OCI-LY7 (cell line): ENCODE measurements around the gene C17orf50. TPM values are rescaled to one million over a fixed set of nuclear protein-coding genes. Genes with fewer than 3 reads are reported as not detected.

Experiments used
- BruUV-seq: library from RNA; stranded (reverse); fragments of 400-500 nt; replicated peaks from 2 replicates; lab custom pipeline; 2021; lab: Mats Ljungman, UMichigan
- CTCF ChIA-PET: fragments of 300-600 bp; sonication (Branson Sonifier 250); formaldehyde crosslinking; loops from one replicate; lab custom pipeline; 2022; ENCODE audit warnings: antibody characterized with exemption; ENCODE audit not compliant: unreplicated experiment; lab: Charles Lee
- POLR2A ChIA-PET: fragments of 300-600 bp; sonication (Branson Sonifier 250); formaldehyde crosslinking; loops from one replicate; lab custom pipeline; 2022; ENCODE audit warnings: antibody characterized with exemption; lab: Charles Lee
- DNase-seq: peaks from one replicate; pipeline ENCODE4 v3.0.0-alpha.2; 2015; ENCODE audit warnings: low spot score
- H2AFZ ChIP-seq: fragments of 200-600 bp; sonication (generic), shearing (Covaris generic); 2 replicates; pipeline ENCODE4 v1.6.1; 2014; ENCODE audit warnings: mild to moderate bottlenecking, antibody characterized with exemption, low read length, moderate library complexity
- H3K27ac ChIP-seq: fragments of 200-600 bp; sonication (generic); 2 replicates; pipeline ENCODE4 v1.5.1; 2014; ENCODE audit warnings: mixed run types, low read depth, mild to moderate bottlenecking, moderate library complexity, low read length, inconsistent platforms; ENCODE audit not compliant: poor library complexity, severe bottlenecking
- H3K36me3 ChIP-seq: fragments of 200-600 bp; sonication (generic); 2 replicates; pipeline ENCODE4 v1.6.1; 2014; ENCODE audit warnings: mild to moderate bottlenecking, antibody characterized with exemption, low read length, moderate library complexity, mixed read lengths; ENCODE audit not compliant: insufficient read depth
- H3K4me1 ChIP-seq: fragments of 200-600 bp; sonication (generic); 2 replicates; pipeline ENCODE4 v1.5.1; 2014; ENCODE audit warnings: mild to moderate bottlenecking, low read length; ENCODE audit not compliant: insufficient read depth, poor library complexity, severe bottlenecking
- H3K4me2 ChIP-seq: fragments of 200-600 bp; sonication (generic); 2 replicates; pipeline ENCODE4 v1.6.1; 2014; ENCODE audit warnings: mild to moderate bottlenecking, low read length
- H3K4me3 ChIP-seq: fragments of 200-600 bp; sonication (generic); 2 replicates; pipeline ENCODE4 v1.5.1; 2014; ENCODE audit warnings: mild to moderate bottlenecking, low read depth, low read length; ENCODE audit not compliant: poor library complexity, severe bottlenecking
- H3K79me2 ChIP-seq: fragments of 200-600 bp; sonication (generic); 2 replicates; pipeline ENCODE4 v1.6.1; 2016; ENCODE audit warnings: low read depth, mild to moderate bottlenecking, low read length, moderate library complexity, mixed read lengths; ENCODE audit not compliant: insufficient read depth
- H3K9me2 ChIP-seq: fragments of 200-600 bp; sonication (generic); 2 replicates; pipeline ENCODE4 v1.6.1; 2016; ENCODE audit warnings: mild to moderate bottlenecking, low read length, mixed read lengths; ENCODE audit not compliant: insufficient read depth
- H3K9me3 ChIP-seq: fragments of 200-600 bp; sonication (generic); 2 replicates; pipeline ENCODE4 v1.6.1; 2014; ENCODE audit warnings: mild to moderate bottlenecking, mixed run types, low read length, mixed read lengths
- H4K20me1 ChIP-seq: fragments of 200-600 bp; sonication (generic); 2 replicates; pipeline ENCODE4 v1.6.1; 2014; ENCODE audit warnings: mild to moderate bottlenecking, antibody characterized with exemption, low read length, moderate library complexity, mixed read lengths; ENCODE audit not compliant: insufficient read depth
- EZH2phosphoT487 ChIP-seq: fragments of 200-600 bp; sonication (generic); IDR thresholded peaks from 2 replicates; pipeline ENCODE4 v1.6.1; 2018; ENCODE audit warnings: low read depth, borderline replicate concordance, mild to moderate bottlenecking, mixed run types, antibody characterized with exemption, low read length, moderate library complexity, mixed read lengths
- intact Hi-C: fragments of 100-400 bp; cut with micrococcal nuclease; formaldehyde crosslinking; loops from one replicate; pipeline ENCODE4 v1.10.0; 2022; ENCODE audit not compliant: unreplicated experiment
- total RNA-seq, 2 experiments: library from RNA; depleted of rRNA in 1 of 2; stranded (reverse); fragments of >200 nt in 1 of 2; shearing (Covaris generic) in 1 of 2; gene quantifications; 2 replicates each; pipeline ENCODE4 v1.2.3, GENCODE V29; 2014 to 2022
- TF ChIP-seq, protein P1 (sequence below): fragments of 200-600 bp; sonication (generic); conservative IDR thresholded peaks from 2 replicates; pipeline ENCODE4 v1.5.1; 2014; ENCODE audit warnings: mild to moderate bottlenecking, antibody characterized with exemption, low read length, moderate library complexity, mixed read lengths

C17orf50 gene
- total RNA-seq, 2 experiments from 2014 or later, result not detected

DNA sequence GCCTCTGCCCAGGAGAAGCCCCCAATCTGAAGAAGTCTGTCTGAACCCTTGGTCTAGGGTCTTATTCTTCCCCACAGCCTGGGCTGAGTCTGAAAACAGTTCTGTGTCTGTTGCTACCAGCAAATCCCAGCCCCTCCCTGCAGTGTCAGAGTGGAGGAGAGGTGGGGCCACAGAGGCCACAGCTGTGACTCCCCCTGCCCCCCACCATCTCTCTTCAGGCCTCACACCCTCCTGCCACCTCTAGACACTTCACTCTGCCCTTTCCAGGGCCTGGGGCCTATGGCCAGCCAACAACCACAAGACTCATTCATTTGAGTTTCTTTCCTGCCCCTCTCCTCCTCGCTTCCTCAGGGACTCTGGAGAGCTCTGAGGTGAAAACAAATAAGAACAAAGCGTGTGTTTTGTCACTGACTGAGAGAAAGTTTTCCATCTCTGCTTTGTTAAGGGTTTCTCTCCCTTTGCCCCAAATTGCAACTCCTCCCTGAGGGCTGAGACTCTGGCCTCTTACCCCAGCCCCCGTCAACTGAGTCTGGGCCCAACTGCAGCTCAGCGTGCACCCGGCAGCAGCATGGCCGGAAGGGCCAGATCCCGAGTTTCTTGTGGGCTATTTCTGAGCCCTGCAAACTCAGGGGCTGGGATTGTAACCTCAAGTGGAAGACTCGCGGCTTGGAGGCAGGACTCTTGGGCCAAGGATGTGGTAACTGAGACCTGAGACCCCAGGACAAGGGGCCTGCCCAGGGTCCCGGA is 13.2 kb downstream of the C17orf50 start:
- Histone ChIP-seq H3K79me2 (no peaks in the 10 kb centered on the region), H3K9me3 (no peaks in the 10 kb centered on the region), H2AFZ (no peak overlapping the region), H3K27ac (no peak overlapping the region), H3K4me1 (no peaks in the 10 kb centered on the region), H3K9me2 (no peaks in the 10 kb centered on the region), H3K4me3 (no peak overlapping the region), H4K20me1 (no peaks in the 10 kb centered on the region), H3K4me2 (no peak overlapping the region), H3K36me3 (no peaks in the 10 kb centered on the region)
- ChIA-PET CTCF (no interaction called here), POLR2A (no interaction called here)
- intact Hi-C loops, result no loop called here
- DNase-seq, result no peak
- TF ChIP-seq, protein P1, sequence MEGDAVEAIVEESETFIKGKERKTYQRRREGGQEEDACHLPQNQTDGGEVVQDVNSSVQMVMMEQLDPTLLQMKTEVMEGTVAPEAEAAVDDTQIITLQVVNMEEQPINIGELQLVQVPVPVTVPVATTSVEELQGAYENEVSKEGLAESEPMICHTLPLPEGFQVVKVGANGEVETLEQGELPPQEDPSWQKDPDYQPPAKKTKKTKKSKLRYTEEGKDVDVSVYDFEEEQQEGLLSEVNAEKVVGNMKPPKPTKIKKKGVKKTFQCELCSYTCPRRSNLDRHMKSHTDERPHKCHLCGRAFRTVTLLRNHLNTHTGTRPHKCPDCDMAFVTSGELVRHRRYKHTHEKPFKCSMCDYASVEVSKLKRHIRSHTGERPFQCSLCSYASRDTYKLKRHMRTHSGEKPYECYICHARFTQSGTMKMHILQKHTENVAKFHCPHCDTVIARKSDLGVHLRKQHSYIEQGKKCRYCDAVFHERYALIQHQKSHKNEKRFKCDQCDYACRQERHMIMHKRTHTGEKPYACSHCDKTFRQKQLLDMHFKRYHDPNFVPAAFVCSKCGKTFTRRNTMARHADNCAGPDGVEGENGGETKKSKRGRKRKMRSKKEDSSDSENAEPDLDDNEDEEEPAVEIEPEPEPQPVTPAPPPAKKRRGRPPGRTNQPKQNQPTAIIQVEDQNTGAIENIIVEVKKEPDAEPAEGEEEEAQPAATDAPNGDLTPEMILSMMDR, result no peak
- no peak for TF ChIP-seq EZH2phosphoT487
- no TSS peak for BruUV-seq

DNA sequence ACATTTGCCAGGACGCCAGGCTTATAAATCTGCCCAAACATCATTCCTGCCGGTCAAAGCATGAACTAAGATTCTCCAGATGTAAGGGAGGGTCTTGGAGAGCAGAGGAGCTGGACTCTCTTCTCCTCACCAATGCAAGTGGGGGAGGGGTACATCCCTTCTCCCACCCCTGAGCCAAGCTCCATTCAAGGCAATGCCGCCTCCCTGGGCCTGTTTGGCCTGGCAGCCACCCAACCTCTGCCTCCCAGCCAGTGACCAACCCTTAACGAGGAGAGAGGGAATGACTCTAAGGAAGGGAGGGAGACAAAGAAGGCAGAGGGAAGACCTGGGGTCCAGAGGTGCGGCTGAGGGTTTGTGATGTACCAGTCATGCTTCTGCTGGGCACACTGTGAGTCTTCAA is 13.8 kb downstream of the C17orf50 start:
- intact Hi-C loops, result no loop called here

DNA sequence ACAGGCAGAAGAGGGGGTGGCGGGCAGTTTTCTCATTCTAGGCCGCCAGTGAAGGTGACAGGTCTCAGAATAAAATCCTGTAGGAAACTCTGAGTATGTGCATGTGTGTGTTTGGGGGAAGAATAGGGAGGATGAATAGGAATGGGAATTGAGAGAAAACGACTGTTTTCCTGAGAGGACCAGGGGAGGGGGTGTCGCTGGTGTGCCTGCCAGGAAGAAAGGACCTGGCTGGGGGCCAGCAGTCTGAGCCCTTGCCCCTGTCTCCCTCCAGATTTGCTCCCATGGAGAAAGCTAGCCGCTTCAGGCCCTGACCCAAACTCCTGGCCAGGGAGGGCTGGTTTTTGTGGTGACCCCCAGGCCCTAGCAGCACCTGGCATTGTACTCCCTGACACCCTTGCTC is 14.4 kb downstream of the C17orf50 start:
- Histone ChIP-seq H3K36me3 (no peaks in the 10 kb centered on the region), H3K27ac (no peak overlapping the region), H3K4me1 (no peaks in the 10 kb centered on the region), H2AFZ (no peak overlapping the region), H3K4me2 (no peak overlapping the region), H4K20me1 (no peaks in the 10 kb centered on the region), H3K4me3 (no peak overlapping the region), H3K9me2 (no peaks in the 10 kb centered on the region), H3K9me3 (no peaks in the 10 kb centered on the region), H3K79me2 (no peaks in the 10 kb centered on the region)
- intact Hi-C loops, result no loop called here
- no peak for TF ChIP-seq EZH2phosphoT487
- TF ChIP-seq, protein P1, result no peak
- ChIA-PET POLR2A (no interaction called here), CTCF (no interaction called here)
- no TSS peak for BruUV-seq
- DNase-seq, result no peak

More for the DNA sequence above, 13.8 kb downstream of the C17orf50 start:
- Histone ChIP-seq H3K4me1 (no peaks in the 10 kb centered on the region), H4K20me1 (no peaks in the 10 kb centered on the region), H3K4me2 (no peak overlapping the region), H2AFZ (no peak overlapping the region), H3K9me3 (no peaks in the 10 kb centered on the region), H3K36me3 (no peaks in the 10 kb centered on the region), H3K4me3 (no peak overlapping the region), H3K79me2 (no peaks in the 10 kb centered on the region), H3K9me2 (no peaks in the 10 kb centered on the region), H3K27ac (no peak overlapping the region)
- POLR2A ChIA-PET, result no interaction called here
- CTCF ChIA-PET, result no interaction called here
- DNase-seq, result no peak
- TF ChIP-seq EZH2phosphoT487, result no peak
- TF ChIP-seq, protein P1, result no peak
- no TSS peak for BruUV-seq
